HepG2 (cell line): ENCODE data around the gene PRDX4. TPM values are rescaled to one million over a fixed set of nuclear protein-coding genes. Genes with fewer than 3 reads are reported as not detected.

Experiments
- CERS6 ChIP-seq: sonication (generic); formaldehyde crosslinking; IDR thresholded peaks from 2 replicates; pipeline ENCODE4 v1.5.0; 2020; ENCODE audit warnings: missing genetic modification reagents
- JUNB ChIP-seq: sonication (generic); formaldehyde crosslinking; IDR thresholded peaks from 2 replicates; pipeline ENCODE4 v1.8.0; 2022; ENCODE audit warnings: missing genetic modification reagents, mild to moderate bottlenecking, borderline replicate concordance
- RFXAP ChIP-seq: sonication (generic); formaldehyde crosslinking; IDR thresholded peaks from 2 replicates; pipeline ENCODE4 v1.4.0; 2020; ENCODE audit warnings: missing genetic modification reagents, borderline replicate concordance
- ZBTB21 ChIP-seq: sonication (generic); formaldehyde crosslinking; IDR thresholded peaks from 2 replicates; pipeline ENCODE4 v1.4.0; 2020; ENCODE audit warnings: missing genetic modification reagents
- ZBTB3 ChIP-seq: sonication (generic); formaldehyde crosslinking; IDR thresholded peaks from 2 replicates; pipeline ENCODE4 v1.4.0; 2020; ENCODE audit warnings: low read depth, mild to moderate bottlenecking, moderate library complexity, missing genetic modification reagents, borderline replicate concordance
- ZMAT5 ChIP-seq: sonication (generic); formaldehyde crosslinking; IDR thresholded peaks from 2 replicates; pipeline ENCODE4 v1.5.0; 2020; ENCODE audit warnings: mild to moderate bottlenecking, low read depth, missing genetic modification reagents, borderline replicate concordance
- ZNF138 ChIP-seq: sonication (generic); formaldehyde crosslinking; IDR thresholded peaks from 2 replicates; pipeline ENCODE4 v1.5.0; 2020; ENCODE audit warnings: mild to moderate bottlenecking, low read depth, missing genetic modification reagents
- ZNF263 ChIP-seq: sonication (generic); formaldehyde crosslinking; IDR thresholded peaks from 2 replicates; pipeline ENCODE4 v1.4.0; 2020; ENCODE audit warnings: missing genetic modification reagents
- ZNF639 ChIP-seq: conservative IDR thresholded peaks from 2 replicates; pipeline ENCODE4 v1.6.1; 2018; ENCODE audit warnings: missing genetic modification reagents
- polyA plus RNA-seq, 8 experiments: library from polyadenylated mRNA; depleted of rRNA in 3 of 8; stranded (reverse) in 7 of 8; unstranded in 1 of 8; fragments of >200 nt; fragmentation: Illumina TruSeq in 4 of 8; extraction: Trizol in 4 of 8; gene quantifications; 2 replicates each; pipeline versions ENCODE4 v1.2.1 to v1.2.3, GENCODE V29; 2011 to 2016; ENCODE audit warnings: low read depth in 4 of 8, missing spikeins in 1 of 8, mixed read lengths in 1 of 8; ENCODE audit not compliant: insufficient read depth in 1 of 8
- total RNA-seq, 5 experiments: library from RNA; depleted of rRNA; stranded (reverse); fragments of >200 nt; fragmentation: Illumina TruSeq; extraction: Trizol; gene quantifications; 2 replicates each; pipeline ENCODE4 v1.2.3, GENCODE V29; 2016; ENCODE audit warnings: low read depth in 1 of 5
- TF ChIP-seq, protein P1 (sequence below): sonication (generic); formaldehyde crosslinking; IDR thresholded peaks from 2 replicates; pipeline ENCODE4 v1.9.0; 2021; ENCODE audit warnings: missing genetic modification reagents, borderline replicate concordance

The PRDX4 gene
- total and polyA plus RNA-seq, 2 of the 13 experiments (the other 11 are each of a cell fraction or from before 2014, with no cell fraction given), result 217 to 252 TPM

DNA sequence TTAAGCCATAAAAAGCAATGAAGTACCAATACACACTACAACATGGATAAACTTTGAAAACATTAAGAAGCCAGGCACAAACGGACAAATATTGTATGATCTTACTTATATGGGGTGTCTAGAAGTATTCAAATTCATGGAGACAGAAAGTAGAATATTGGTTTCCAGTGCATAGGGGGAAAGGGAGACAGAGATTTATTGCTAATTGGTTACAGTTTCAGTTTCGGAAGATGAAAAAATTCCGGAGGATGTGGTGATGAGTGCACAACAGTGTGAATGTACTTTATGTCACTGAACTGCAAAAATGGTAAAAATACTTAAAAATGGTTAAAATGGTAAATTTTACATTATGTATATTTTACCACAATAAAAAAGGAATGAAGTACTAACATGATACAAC lies 5.1 kb upstream of the PRDX4 start (continued):
- TF ChIP-seq ZMAT5 (CRISPR knock-in tag) (no peak), ZNF138 (no peak), ZNF639 (CRISPR knock-in tag) (no peak), ZBTB3 (CRISPR knock-in tag) (no peak), JUNB (no peak), ZNF263 (no peak), RFXAP (no peak), CERS6 (CRISPR knock-in tag) (no peak), ZBTB21 (CRISPR knock-in tag) (no peak)
- TF ChIP-seq, protein P1, sequence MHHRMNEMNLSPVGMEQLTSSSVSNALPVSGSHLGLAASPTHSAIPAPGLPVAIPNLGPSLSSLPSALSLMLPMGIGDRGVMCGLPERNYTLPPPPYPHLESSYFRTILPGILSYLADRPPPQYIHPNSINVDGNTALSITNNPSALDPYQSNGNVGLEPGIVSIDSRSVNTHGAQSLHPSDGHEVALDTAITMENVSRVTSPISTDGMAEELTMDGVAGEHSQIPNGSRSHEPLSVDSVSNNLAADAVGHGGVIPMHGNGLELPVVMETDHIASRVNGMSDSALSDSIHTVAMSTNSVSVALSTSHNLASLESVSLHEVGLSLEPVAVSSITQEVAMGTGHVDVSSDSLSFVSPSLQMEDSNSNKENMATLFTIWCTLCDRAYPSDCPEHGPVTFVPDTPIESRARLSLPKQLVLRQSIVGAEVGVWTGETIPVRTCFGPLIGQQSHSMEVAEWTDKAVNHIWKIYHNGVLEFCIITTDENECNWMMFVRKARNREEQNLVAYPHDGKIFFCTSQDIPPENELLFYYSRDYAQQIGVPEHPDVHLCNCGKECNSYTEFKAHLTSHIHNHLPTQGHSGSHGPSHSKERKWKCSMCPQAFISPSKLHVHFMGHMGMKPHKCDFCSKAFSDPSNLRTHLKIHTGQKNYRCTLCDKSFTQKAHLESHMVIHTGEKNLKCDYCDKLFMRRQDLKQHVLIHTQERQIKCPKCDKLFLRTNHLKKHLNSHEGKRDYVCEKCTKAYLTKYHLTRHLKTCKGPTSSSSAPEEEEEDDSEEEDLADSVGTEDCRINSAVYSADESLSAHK (CRISPR knock-in tag), result no peak
